Breast epithelium (tissue), 4 donors: ENCODE results near the gene ASZ1. TPM values are rescaled to one million over a fixed set of nuclear protein-coding genes. Genes with fewer than 3 reads are reported as not detected.

Experiments
- DNase-seq, 2 donors: peaks; one replicate each; pipeline ENCODE4 v3.0.0-alpha.2; 2019; ENCODE audit warnings: low spot score in 2 of 2
- H3K27ac ChIP-seq, 2 donors: fragments of 200-600 bp; sonication (generic) in 1 of 2; one replicate each; pipeline ENCODE4 v1.5.1; 2016 to 2019; ENCODE audit warnings: mild to moderate bottlenecking in 1 of 2
- H3K27me3 ChIP-seq, 2 donors: fragments of 200-600 bp; sonication (generic) in 1 of 2; one replicate each; pipeline versions ENCODE4 v1.5.1 to v1.6.0; 2017 to 2019; ENCODE audit warnings: control low read depth in 1 of 2, mild to moderate bottlenecking in 1 of 2
- H3K36me3 ChIP-seq: fragments of 200-600 bp; one replicate; pipeline ENCODE4 v1.5.1; 2019
- H3K4me1 ChIP-seq, 2 donors: fragments of 200-600 bp; sonication (generic); one replicate each; pipeline ENCODE4 v1.5.1; 2016 to 2019; ENCODE audit warnings: control low read depth in 1 of 2
- H3K4me3 ChIP-seq, 3 donors: fragments of 200-600 bp; sonication (generic); 1 replicate in 2 of 3; 2 replicates in 1 of 3; pipeline ENCODE4 v1.5.1; 2016 to 2019; ENCODE audit warnings: mild to moderate bottlenecking in 3 of 3, moderate library complexity in 2 of 3
- H3K9me3 ChIP-seq, 2 donors: fragments of 200-600 bp; sonication (generic) in 1 of 2; one replicate each; pipeline ENCODE4 v1.5.1; 2016 to 2019; ENCODE audit warnings: control low read depth in 1 of 2
- POLR2A ChIP-seq: fragments of 450-650 bp; IDR thresholded peaks from one replicate; pipeline ENCODE4 v1.6.1; 2016; ENCODE audit warnings: antibody characterized with exemption, mild to moderate bottlenecking, moderate library complexity
- POLR2AphosphoS5 ChIP-seq, 3 donors: sonication (generic); formaldehyde crosslinking; IDR thresholded peaks; one replicate each; pipeline ENCODE4 v1.6.1; 2017; ENCODE audit warnings: antibody characterized with exemption in 3 of 3
- intact Hi-C: fragments of 100-400 bp; cut with DNase I; formaldehyde crosslinking; loops from one replicate; pipeline ENCODE4 v1.15.1; 2023; ENCODE audit warnings: low total_unique reads
- total RNA-seq, 3 donors: library from RNA; depleted of rRNA; stranded (reverse); fragments of >200 nt; gene quantifications; one replicate each; pipeline ENCODE4 v1.1.0, GENCODE V29; 2016
- TF ChIP-seq, protein P1 (sequence below), 3 donors: fragments of 450-650 bp; IDR thresholded peaks; one replicate each; pipeline ENCODE4 v1.5.1; 2016 to 2017; ENCODE audit warnings: antibody characterized with exemption in 3 of 3, mild to moderate bottlenecking in 3 of 3, moderate library complexity in 3 of 3

Gene ASZ1
- total RNA-seq, 3 donors from 2014 or later, result not detected

DNA sequence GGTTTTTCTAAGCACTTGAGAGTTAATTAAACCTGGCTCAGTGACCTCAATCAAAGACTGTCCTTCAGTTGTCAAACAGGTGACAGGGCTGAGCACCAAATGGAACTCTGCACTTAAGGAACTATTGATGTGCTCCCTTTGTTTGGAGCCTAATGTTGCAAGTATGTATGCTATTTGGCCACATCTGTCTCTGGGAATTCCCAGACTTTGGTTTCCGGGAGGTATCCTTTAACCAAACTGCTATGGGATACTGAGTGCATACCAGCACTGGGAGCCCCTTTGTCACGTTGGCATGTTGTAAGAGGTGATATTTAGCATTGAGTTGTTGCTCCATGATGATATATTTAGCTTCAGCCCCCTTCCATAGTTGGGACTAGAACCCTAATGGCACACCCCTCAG is 25.2 kb downstream of the ASZ1 start:
- Histone ChIP-seq H3K36me3 (no peaks in the 10 kb centered on the region), H3K27ac (no peak overlapping the region), H3K4me3 (no peak overlapping the region), H3K4me1 (no peaks in the 10 kb centered on the region), H3K27me3 (no peaks in the 10 kb centered on the region), H3K9me3 (no peaks in the 10 kb centered on the region)
- no peak for DNase-seq
- no peak for TF ChIP-seq POLR2A
- TF ChIP-seq, protein P1, sequence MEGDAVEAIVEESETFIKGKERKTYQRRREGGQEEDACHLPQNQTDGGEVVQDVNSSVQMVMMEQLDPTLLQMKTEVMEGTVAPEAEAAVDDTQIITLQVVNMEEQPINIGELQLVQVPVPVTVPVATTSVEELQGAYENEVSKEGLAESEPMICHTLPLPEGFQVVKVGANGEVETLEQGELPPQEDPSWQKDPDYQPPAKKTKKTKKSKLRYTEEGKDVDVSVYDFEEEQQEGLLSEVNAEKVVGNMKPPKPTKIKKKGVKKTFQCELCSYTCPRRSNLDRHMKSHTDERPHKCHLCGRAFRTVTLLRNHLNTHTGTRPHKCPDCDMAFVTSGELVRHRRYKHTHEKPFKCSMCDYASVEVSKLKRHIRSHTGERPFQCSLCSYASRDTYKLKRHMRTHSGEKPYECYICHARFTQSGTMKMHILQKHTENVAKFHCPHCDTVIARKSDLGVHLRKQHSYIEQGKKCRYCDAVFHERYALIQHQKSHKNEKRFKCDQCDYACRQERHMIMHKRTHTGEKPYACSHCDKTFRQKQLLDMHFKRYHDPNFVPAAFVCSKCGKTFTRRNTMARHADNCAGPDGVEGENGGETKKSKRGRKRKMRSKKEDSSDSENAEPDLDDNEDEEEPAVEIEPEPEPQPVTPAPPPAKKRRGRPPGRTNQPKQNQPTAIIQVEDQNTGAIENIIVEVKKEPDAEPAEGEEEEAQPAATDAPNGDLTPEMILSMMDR (IDR thresholded peaks at IDR 0.05), result no peak
- no peak for TF ChIP-seq POLR2AphosphoS5 (IDR thresholded peaks at IDR 0.05)
- intact Hi-C loops, result no loop called here

DNA sequence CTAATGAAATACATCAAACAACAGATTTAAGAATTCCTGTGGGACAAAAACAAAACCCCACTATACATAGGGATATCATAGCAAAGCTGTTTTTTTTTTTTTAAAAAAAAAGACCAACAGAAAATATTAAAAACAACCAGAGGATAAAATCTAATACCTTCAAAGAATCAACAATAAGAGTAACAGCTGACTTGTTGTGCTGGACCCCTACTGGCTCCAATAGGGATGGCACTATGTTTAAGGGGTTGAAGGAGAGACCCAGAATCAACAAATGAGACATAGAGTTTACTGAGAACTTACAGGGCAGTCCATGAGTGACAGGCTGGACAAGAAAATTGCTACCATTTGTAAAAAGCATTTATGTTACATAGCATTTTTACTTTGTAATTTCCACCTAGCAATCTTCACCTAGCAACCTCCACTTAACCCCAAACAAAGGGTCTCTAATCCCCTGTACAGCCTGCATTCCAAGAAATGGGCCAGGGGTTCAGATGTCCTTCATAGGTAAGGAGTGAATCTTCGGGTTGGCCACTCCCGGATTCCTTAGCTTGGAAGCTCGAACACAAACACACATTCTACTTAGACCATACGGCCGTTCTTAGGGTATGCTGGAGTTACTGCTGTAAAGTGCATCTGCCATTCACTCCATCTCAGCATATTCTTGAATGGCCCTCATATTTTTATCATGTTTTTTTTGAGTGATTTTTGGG is 25.8 kb downstream of the ASZ1 start:
- Histone ChIP-seq H3K4me3 (no peak overlapping the region), H3K36me3 (no peaks in the 10 kb centered on the region), H3K4me1 (no peaks in the 10 kb centered on the region), H3K27ac (no peak overlapping the region), H3K27me3 (no peaks in the 10 kb centered on the region), H3K9me3 (no peaks in the 10 kb centered on the region)
- intact Hi-C loops, result no loop called here
- no peak for DNase-seq
- TF ChIP-seq, protein P1 (IDR thresholded peaks at IDR 0.05), result no peak
- TF ChIP-seq POLR2AphosphoS5 (IDR thresholded peaks at IDR 0.05), result no peak
- no peak for TF ChIP-seq POLR2A

DNA sequence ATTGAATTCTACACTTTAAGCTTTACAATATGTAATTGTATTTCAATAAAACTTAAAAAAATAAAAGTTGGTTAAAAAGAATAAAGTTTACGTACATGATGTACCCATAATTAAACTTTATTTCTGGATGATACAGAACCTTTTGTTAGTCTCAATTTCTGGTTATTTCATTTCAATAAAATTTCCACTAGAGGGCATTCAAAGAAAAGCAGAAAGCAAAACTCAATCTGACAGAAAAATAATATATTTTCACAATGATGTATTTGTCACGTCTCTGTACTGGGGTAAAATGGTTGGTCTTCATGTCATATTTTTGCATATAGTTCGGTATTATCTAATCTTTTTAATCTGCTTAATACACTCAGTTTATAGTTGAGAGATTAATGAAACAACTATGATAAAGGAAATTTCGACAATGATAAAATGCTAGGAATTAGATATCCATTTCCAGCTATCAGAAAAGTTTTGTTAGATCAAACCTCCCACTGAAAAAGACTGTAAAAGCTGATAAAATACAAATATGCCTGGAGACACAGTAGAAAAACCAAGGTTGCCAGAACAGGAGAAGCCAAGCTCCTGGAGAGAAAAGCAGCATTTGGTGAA is 27.4 kb downstream of the ASZ1 start:
- no peak overlapping the region for H3K27ac ChIP-seq
- H3K27me3 ChIP-seq, result no peaks in the 10 kb centered on the region
- no peak overlapping the region for H3K4me3 ChIP-seq
- TF ChIP-seq, protein P1 (IDR thresholded peaks at IDR 0.05), result peak; percentile 8 to 27 (median 26)
- no peak for TF ChIP-seq POLR2A
- DNase-seq, result no peak
- H3K9me3 ChIP-seq, result no peaks in the 10 kb centered on the region
- no peaks in the 10 kb centered on the region for H3K36me3 ChIP-seq
- intact Hi-C loops, result no loop called here
- no peaks in the 10 kb centered on the region for H3K4me1 ChIP-seq

DNA sequence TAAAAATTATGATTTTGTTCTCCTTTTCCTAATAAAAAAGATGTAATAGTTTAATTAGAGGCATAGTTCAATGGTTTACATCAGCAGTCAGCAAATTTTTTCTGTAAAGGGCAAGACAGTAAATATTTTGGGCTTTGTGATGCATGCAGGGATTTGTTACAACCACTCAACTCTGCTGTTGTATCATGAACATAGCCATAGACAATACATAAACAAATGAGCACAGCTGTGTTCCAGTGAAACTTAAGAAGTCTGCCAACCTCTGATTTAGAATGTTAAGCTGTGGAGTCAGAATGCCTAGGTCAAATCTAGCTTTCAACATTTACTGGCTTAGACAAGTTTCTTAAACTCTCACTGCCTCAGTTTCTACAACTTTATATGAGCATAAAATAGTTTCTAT is 31.6 kb downstream of the ASZ1 start:
- no peak overlapping the region for H3K27ac ChIP-seq

DNA sequence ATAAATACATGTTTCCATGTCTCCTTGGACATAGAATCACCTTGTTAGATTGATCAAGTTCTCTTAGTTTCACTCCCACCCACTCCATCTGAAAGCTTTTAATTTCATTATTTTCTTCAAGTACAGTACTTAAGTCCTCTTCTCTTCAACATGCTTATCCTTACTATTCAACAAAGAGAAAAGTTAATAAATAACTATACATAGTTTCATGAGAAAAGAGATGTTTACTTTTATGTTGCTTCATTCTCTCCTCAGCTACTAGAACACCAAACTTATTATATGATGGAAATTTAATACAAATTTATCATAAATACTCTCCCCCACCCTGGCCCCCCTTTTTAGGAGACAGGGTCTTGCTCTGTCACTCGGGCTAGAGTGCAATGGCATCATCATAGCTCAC is 33.5 kb downstream of the ASZ1 start:
- H3K36me3 ChIP-seq, result no peaks in the 10 kb centered on the region
- H3K4me1 ChIP-seq, result no peaks in the 10 kb centered on the region
- H3K9me3 ChIP-seq, result no peaks in the 10 kb centered on the region
- intact Hi-C loops, result no loop called here
- H3K4me3 ChIP-seq, result no peak overlapping the region
- no peaks in the 10 kb centered on the region for H3K27me3 ChIP-seq
- TF ChIP-seq, protein P1 (IDR thresholded peaks at IDR 0.05), result no peak
- TF ChIP-seq POLR2AphosphoS5 (IDR thresholded peaks at IDR 0.05) (no peak), POLR2A (no peak)
- no peak for DNase-seq
- no peak overlapping the region for H3K27ac ChIP-seq

More for the DNA sequence above, 31.6 kb downstream of the ASZ1 start:
- no peaks in the 10 kb centered on the region for H3K9me3 ChIP-seq
- TF ChIP-seq POLR2A, result no peak
- no peak for TF ChIP-seq POLR2AphosphoS5 (IDR thresholded peaks at IDR 0.05)
- TF ChIP-seq, protein P1 (IDR thresholded peaks at IDR 0.05), result no peak
- intact Hi-C loops, result no loop called here
- no peaks in the 10 kb centered on the region for H3K36me3 ChIP-seq
- no peak for DNase-seq
- no peaks in the 10 kb centered on the region for H3K27me3 ChIP-seq
- no peak overlapping the region for H3K4me3 ChIP-seq
- H3K4me1 ChIP-seq, result no peaks in the 10 kb centered on the region
